GM23248 (cell line): ENCODE results near the gene ADAM12.

Experiments used
- EZH2 ChIP-seq: fragments of 200-600 bp; sonication (generic); IDR thresholded peaks from 2 replicates; pipeline ENCODE4 v1.6.1; 2018; ENCODE audit warnings: antibody characterized with exemption, mild to moderate bottlenecking; ENCODE audit not compliant: insufficient read depth, poor library complexity, severe bottlenecking
- EZH2phosphoT487 ChIP-seq: fragments of 200-600 bp; sonication (generic); IDR thresholded peaks from 2 replicates; pipeline ENCODE4 v1.6.1; 2018; ENCODE audit warnings: antibody characterized with exemption, moderate library complexity, mild to moderate bottlenecking, low read depth; ENCODE audit not compliant: insufficient read depth

DNA sequence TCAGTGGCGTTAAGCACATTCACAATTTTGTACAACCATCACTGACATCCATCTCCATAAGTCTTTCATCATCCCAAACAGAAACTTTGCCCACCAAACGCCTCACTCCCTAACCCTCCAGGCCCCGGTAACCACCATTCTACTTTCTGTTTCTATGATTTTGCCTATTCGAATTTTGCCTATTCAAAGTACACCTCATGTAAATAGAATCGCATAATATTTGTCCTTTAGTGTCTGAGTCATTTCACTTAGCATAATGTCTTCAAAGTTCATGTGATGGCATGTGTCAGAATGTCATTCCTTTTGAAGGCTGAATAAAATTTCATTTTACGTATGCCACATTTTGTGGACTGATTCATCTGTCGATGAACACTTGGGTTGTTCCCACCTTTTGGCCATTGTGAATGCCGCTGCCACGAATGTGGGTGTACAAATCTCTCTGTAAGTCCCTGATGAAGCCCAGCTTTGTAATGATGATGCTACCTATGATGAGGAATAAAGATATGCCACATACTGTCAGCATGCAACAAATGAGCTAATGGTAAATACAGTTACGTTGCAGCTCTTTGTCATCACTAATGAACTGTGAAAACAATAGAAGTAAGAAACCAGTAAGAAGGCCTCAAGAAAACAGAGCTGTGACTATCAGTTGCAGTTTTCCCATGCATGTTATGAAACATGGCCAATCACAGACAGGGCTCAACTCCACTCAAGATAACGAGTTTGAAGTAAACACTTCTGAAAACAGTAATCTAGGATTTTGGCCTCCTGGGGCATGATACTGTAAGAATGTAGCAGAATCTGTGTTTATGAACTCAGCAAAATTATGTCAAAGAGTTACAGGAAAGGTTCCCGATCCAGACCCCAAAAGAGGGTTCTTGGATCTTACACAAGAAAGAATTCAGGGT, 120.0 kb downstream of the ADAM12 start:
- TF ChIP-seq EZH2phosphoT487 (no peak), EZH2 (no peak)
